ENCODE results near the gene SV2B.

DNA sequence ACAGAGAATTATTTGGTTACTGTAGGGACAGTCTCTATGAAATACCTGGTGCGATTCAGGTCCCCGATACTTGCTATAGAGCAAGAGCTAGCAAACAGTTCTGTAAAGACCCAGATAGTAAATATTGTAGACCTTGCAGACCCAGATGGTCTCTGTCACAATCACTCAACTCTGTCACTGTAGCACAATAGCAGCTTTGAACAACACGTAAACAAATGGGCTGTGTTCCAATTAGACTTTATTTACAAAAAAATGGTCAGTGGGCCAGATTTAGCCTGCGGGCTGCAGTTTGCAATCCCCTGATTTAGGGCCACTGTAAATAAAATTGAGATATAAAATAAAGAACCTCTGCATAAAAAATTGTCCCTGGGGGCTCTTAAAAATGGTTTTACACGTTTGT, 127.7 kb downstream of the SV2B start:
- TF ChIP-seq, protein P1, sequence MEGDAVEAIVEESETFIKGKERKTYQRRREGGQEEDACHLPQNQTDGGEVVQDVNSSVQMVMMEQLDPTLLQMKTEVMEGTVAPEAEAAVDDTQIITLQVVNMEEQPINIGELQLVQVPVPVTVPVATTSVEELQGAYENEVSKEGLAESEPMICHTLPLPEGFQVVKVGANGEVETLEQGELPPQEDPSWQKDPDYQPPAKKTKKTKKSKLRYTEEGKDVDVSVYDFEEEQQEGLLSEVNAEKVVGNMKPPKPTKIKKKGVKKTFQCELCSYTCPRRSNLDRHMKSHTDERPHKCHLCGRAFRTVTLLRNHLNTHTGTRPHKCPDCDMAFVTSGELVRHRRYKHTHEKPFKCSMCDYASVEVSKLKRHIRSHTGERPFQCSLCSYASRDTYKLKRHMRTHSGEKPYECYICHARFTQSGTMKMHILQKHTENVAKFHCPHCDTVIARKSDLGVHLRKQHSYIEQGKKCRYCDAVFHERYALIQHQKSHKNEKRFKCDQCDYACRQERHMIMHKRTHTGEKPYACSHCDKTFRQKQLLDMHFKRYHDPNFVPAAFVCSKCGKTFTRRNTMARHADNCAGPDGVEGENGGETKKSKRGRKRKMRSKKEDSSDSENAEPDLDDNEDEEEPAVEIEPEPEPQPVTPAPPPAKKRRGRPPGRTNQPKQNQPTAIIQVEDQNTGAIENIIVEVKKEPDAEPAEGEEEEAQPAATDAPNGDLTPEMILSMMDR (IDR thresholded peaks at IDR 0.05), result no peak
- TF ChIP-seq POLR2A (IDR thresholded peaks at IDR 0.05), result no peak
- TF ChIP-seq POLR2AphosphoS5 (IDR thresholded peaks at IDR 0.05), result no peak

All from breast epithelium (tissue), 3 donors.